PFSK-1 (cell line): ENCODE results near the gene LCE6A.

Source experiments
- FOXP2 ChIP-seq: optimal IDR thresholded peaks from 2 replicates; pipeline ENCODE3; 2011; ENCODE audit warnings: borderline replicate concordance, control low read depth, inconsistent platforms; ENCODE audit not compliant: insufficient read depth; ENCODE audit errors: extremely low read length, extremely low read depth
- POLR2AphosphoS5 ChIP-seq: IDR thresholded peaks from 2 replicates; pipeline ENCODE4 v1.6.1; 2012; ENCODE audit warnings: low read depth, mild to moderate bottlenecking, control low read depth, low read length, moderate library complexity
- REST ChIP-seq, 2 experiments: IDR thresholded peaks; 2 replicates each; pipeline versions ENCODE4 v1.6.1 to v1.8.0; 2011 to 2012; ENCODE audit warnings: low read depth in 2 of 2, low read length in 2 of 2, control low read depth in 1 of 2, inconsistent platforms in 1 of 2, mild to moderate bottlenecking in 1 of 2, moderate library complexity in 1 of 2; ENCODE audit not compliant: insufficient read depth in 1 of 2
- SIN3A ChIP-seq: IDR thresholded peaks from 2 replicates; pipeline ENCODE4 v1.6.1; 2012; ENCODE audit warnings: mild to moderate bottlenecking, low read length, moderate library complexity, borderline replicate concordance; ENCODE audit not compliant: insufficient read depth
- TAF1 ChIP-seq: IDR thresholded peaks from 2 replicates; pipeline ENCODE4 v1.6.1; 2012; ENCODE audit warnings: low read length, control low read depth, borderline replicate concordance; ENCODE audit not compliant: insufficient read depth

The LCE6A gene

GRCh38 chr1:152860129-152860528, 17.5 kb downstream of the LCE6A start:
- TF ChIP-seq POLR2AphosphoS5 (no peak), TAF1 (no peak), FOXP2 (no peak), SIN3A (no peak), REST (IDR thresholded peaks at IDR 0.05; ENCODE audit: insufficient read depth in 1 of 2, low read depth in 2 of 2, low read length in 2 of 2) (no peak)

- no peak for TF ChIP-seq TAF1
- TF ChIP-seq SIN3A, result no peak
- no peak for TF ChIP-seq REST (IDR thresholded peaks at IDR 0.05; ENCODE audit: insufficient read depth in 1 of 2, low read depth in 2 of 2, low read length in 2 of 2)
- no peak for TF ChIP-seq POLR2AphosphoS5
- no peak for TF ChIP-seq FOXP2
Measured at GRCh38 chr1:152861374-152861773, 18.7 kb downstream of the LCE6A start.

- TF ChIP-seq TAF1 (no peak), REST (IDR thresholded peaks at IDR 0.05; ENCODE audit: insufficient read depth in 1 of 2, low read depth in 2 of 2, low read length in 2 of 2) (no peak), SIN3A (no peak), POLR2AphosphoS5 (no peak), FOXP2 (no peak)
Measured at GRCh38 chr1:152864443-152864842, 21.8 kb downstream of the LCE6A start.

- TF ChIP-seq TAF1 (no peak), REST (IDR thresholded peaks at IDR 0.05; ENCODE audit: insufficient read depth in 1 of 2, low read depth in 2 of 2, low read length in 2 of 2) (no peak), POLR2AphosphoS5 (no peak), FOXP2 (no peak), SIN3A (no peak)
Measured at GRCh38 chr1:152866321-152866720, 23.7 kb downstream of the LCE6A start.
